Endodermal cell (in vitro differentiated cells): ENCODE measurements around the gene TRERF1. TPM values are rescaled to one million over a fixed set of nuclear protein-coding genes. Genes with fewer than 3 reads are reported as not detected.

ENCODE experiments used
- DNase-seq: peaks from one replicate; pipeline ENCODE4 v3.0.0-alpha.2; 2017
- H3K27ac ChIP-seq: 2 replicates; pipeline ENCODE4 v1.5.1; 2013; ENCODE audit warnings: mild to moderate bottlenecking, low read depth, low read length, moderate library complexity
- H3K27me3 ChIP-seq: 2 replicates; pipeline ENCODE4 v1.6.1; 2013; ENCODE audit warnings: mild to moderate bottlenecking, low read length, moderate library complexity; ENCODE audit not compliant: insufficient read depth, control insufficient read depth, poor library complexity, severe bottlenecking
- H3K36me3 ChIP-seq: 2 replicates; pipeline ENCODE4 v1.7.0; 2013; ENCODE audit warnings: mild to moderate bottlenecking, low read length, moderate library complexity; ENCODE audit not compliant: control insufficient read depth, insufficient read depth
- H3K4me1 ChIP-seq: one replicate; pipeline ENCODE4 v1.7.0; 2013; ENCODE audit warnings: low read length; ENCODE audit not compliant: control insufficient read depth, insufficient read depth
- H3K4me3 ChIP-seq: 2 replicates; pipeline ENCODE4 v1.5.1; 2013; ENCODE audit warnings: mild to moderate bottlenecking, low read length, moderate library complexity
- H3K9ac ChIP-seq: 2 replicates; pipeline ENCODE4 v1.6.1; 2013; ENCODE audit warnings: mild to moderate bottlenecking, low read length, moderate library complexity; ENCODE audit not compliant: poor library complexity, severe bottlenecking; ENCODE audit errors: extremely low read depth
- H3K9me3 ChIP-seq: 2 replicates; pipeline ENCODE4 v1.6.1; 2013; ENCODE audit warnings: mild to moderate bottlenecking, low read length, moderate library complexity; ENCODE audit not compliant: control insufficient read depth
- H3K27ac Mint-ChIP-seq: 2 replicates; pipeline ENCODE4 v1.8.0; 2020; ENCODE audit warnings: mixed read lengths
- H3K27me3 Mint-ChIP-seq: 2 replicates; pipeline ENCODE4 v1.8.0; 2021; ENCODE audit warnings: mild to moderate bottlenecking, mixed read lengths; ENCODE audit not compliant: insufficient read depth
- H3K36me3 Mint-ChIP-seq: 2 replicates; pipeline ENCODE4 v1.8.0; 2020; ENCODE audit warnings: low read depth, mixed read lengths
- H3K4me1 Mint-ChIP-seq: 2 replicates; pipeline ENCODE4 v1.8.0; 2020; ENCODE audit warnings: mixed read lengths
- H3K4me3 Mint-ChIP-seq: 2 replicates; pipeline ENCODE4 v1.8.0; 2020; ENCODE audit warnings: mild to moderate bottlenecking, moderate library complexity, mixed read lengths
- H3K9me3 Mint-ChIP-seq: 2 replicates; pipeline ENCODE4 v1.8.0; 2020; ENCODE audit warnings: mild to moderate bottlenecking, mixed read lengths
- CTCF ChIP-seq: fragments of 200-600 bp; sonication (generic); conservative IDR thresholded peaks from 2 replicates; pipeline ENCODE4 v1.5.0; 2021; ENCODE audit warnings: antibody characterized with exemption, mild to moderate bottlenecking
- WGBS, 2 experiments: methylation state at CpG; one replicate each; pipeline versions ENCODE4 v1.1.5 to v1.1.7; 2013; ENCODE audit warnings: missing lambda C conversion rate in 2 of 2, mixed read lengths in 1 of 2; ENCODE audit not compliant: insufficient coverage in 1 of 2, insufficient read length in 1 of 2; 5-methylcytosine and 5-hydroxymethylcytosine counted together
- total RNA-seq, 2 donors: library from RNA; stranded (reverse); fragmentation: NEBNext Ultra II Directional in 1 of 2; extraction: Animal tissue kit (Norgen Biotek cat#: 25700) in 1 of 2; gene quantifications; 2 replicates in 1 of 2; 3 replicates in 1 of 2; pipeline ENCODE4 v1.2.1, GENCODE V29; 2021

The TRERF1 gene
- total RNA-seq, 2 donors from 2014 or later = 4.7 to 5.3 TPM

- Mint-ChIP-seq H3K27ac (no peak overlapping the region), H3K9me3 (no peaks in the 10 kb centered on the region), H3K4me3 (no peak overlapping the region), H3K36me3 (no peaks in the 10 kb centered on the region), H3K27me3 (peaks cover 11% of the 10 kb centered on the region), H3K4me1 (peaks cover 6% of the 10 kb centered on the region)
- Histone ChIP-seq H3K9ac (no peak overlapping the region), H3K36me3 (no peaks in the 10 kb centered on the region), H3K27me3 (peaks cover 19% of the 10 kb centered on the region), H3K4me1 (no peaks in the 10 kb centered on the region), H3K27ac (no peak overlapping the region), H3K4me3 (no peak overlapping the region), H3K9me3 (no peaks in the 10 kb centered on the region)
- no peak for DNase-seq
- WGBS, 2 experiments = 93 to 100% methylated on average over 1 of the region's 1 CpG
- TF ChIP-seq CTCF = no peak
Observed at GRCh38 chr6:42410861-42411260, 40.9 kb downstream of the TRERF1 start.

GRCh38 chr6:42409581-42409980 lies 42.1 kb downstream of the TRERF1 start:
- no peaks in the 10 kb centered on the region for H3K36me3 ChIP-seq
- DNase-seq = no peak
- Mint-ChIP-seq H3K4me1 (peaks cover 12% of the 10 kb centered on the region), H3K4me3 (no peak overlapping the region), H3K9me3 (no peaks in the 10 kb centered on the region), H3K36me3 (no peaks in the 10 kb centered on the region), H3K27me3 (peaks cover 11% of the 10 kb centered on the region), H3K27ac (no peak overlapping the region)
- peaks cover 3% of the 10 kb centered on the region for H3K4me1 ChIP-seq
- H3K27me3 ChIP-seq = peaks cover 19% of the 10 kb centered on the region
- H3K9me3 ChIP-seq = no peaks in the 10 kb centered on the region
- 89% methylated on average over 1 of the region's 2 CpGs; no CpG with 5 or more reads in 1 of the 2 experiments for WGBS, 2 experiments
- TF ChIP-seq CTCF = no peak
- H3K4me3 ChIP-seq = no peak overlapping the region
- no peak overlapping the region for H3K27ac ChIP-seq
- no peak overlapping the region for H3K9ac ChIP-seq

- H3K4me3 ChIP-seq = no peak overlapping the region
- peaks cover 3% of the 10 kb centered on the region for H3K4me1 ChIP-seq
- no peak overlapping the region for H3K27ac ChIP-seq
- H3K4me3 Mint-ChIP-seq = no peak overlapping the region
- no peak overlapping the region for H3K9ac ChIP-seq
- no peaks in the 10 kb centered on the region for H3K9me3 ChIP-seq
- no peaks in the 10 kb centered on the region for H3K9me3 Mint-ChIP-seq
- DNase-seq = no peak
- no peak overlapping the region for H3K27ac Mint-ChIP-seq
- peaks cover 32% of the 10 kb centered on the region for H3K27me3 ChIP-seq
- H3K4me1 Mint-ChIP-seq = peaks cover 20% of the 10 kb centered on the region
- TF ChIP-seq CTCF = no peak
- WGBS, 2 experiments = 89 to 96% methylated on average over 7 to 8 of the region's 8 CpGs
- no peaks in the 10 kb centered on the region for H3K36me3 ChIP-seq
- no peaks in the 10 kb centered on the region for H3K36me3 Mint-ChIP-seq
- H3K27me3 Mint-ChIP-seq = peaks cover 24% of the 10 kb centered on the region
Observed at GRCh38 chr6:42407379-42407778, 44.3 kb downstream of the TRERF1 start.
